Body of pancreas (tissue), 4 donors: Measurements from ENCODE around the gene RAD51B. TPM values are rescaled to one million over a fixed set of nuclear protein-coding genes. Genes with fewer than 3 reads are reported as not detected.

Experiments used
- ATAC-seq: fragments of 150-250 bp; one replicate; pipeline ENCODE4 v1.9.1; 2016
- DNase-seq, 4 donors: peaks; one replicate each; pipeline ENCODE4 v3.0.0-alpha.2; 2019
- H3K27ac ChIP-seq, 4 donors: fragments of 200-600 bp; sonication (generic); 1 replicate in 3 of 4; 2 replicates in 1 of 4; pipeline versions ENCODE4 v1.5.1 to v1.6.1; 2016 to 2019; ENCODE audit warnings: mild to moderate bottlenecking in 1 of 4, mixed read lengths in 1 of 4, moderate library complexity in 1 of 4
- H3K27me3 ChIP-seq, 2 donors: fragments of 200-600 bp; sonication (generic); one replicate each; pipeline ENCODE4 v1.6.0; 2016; ENCODE audit warnings: mild to moderate bottlenecking in 1 of 2
- H3K36me3 ChIP-seq, 2 donors: fragments of 200-600 bp; sonication (generic); replicated peaks in 1 of 2; 2 replicates each; pipeline ENCODE4 v1.5.1; 2016; ENCODE audit warnings: low read depth in 2 of 2; ENCODE audit not compliant: insufficient read depth in 1 of 2
- H3K4me1 ChIP-seq: fragments of 200-600 bp; sonication (generic); one replicate; pipeline ENCODE4 v1.6.0; 2016
- H3K4me3 ChIP-seq, 2 donors: fragments of 200-600 bp; sonication (generic); 1 replicate in 1 of 2; 2 replicates in 1 of 2; pipeline ENCODE4 v1.5.1; 2016 to 2019
- H3K9me3 ChIP-seq, 3 donors: fragments of 200-600 bp; sonication (generic); 1 replicate in 2 of 3; 2 replicates in 1 of 3; pipeline ENCODE4 v1.5.1; 2016
- CTCF ChIP-seq, 7 experiments: fragments of 450-650 bp in 4 of 7; fragments of 200-600 bp in 3 of 7; sonication (generic) in 3 of 7; IDR thresholded peaks; one replicate each; pipeline ENCODE4 v1.5.1; 2016 to 2019; ENCODE audit warnings: antibody characterized with exemption in 7 of 7
- POLR2A ChIP-seq, 3 donors: fragments of 450-650 bp; IDR thresholded peaks; one replicate each; pipeline ENCODE4 v1.6.1; 2016; ENCODE audit warnings: antibody characterized with exemption in 3 of 3, mild to moderate bottlenecking in 2 of 3
- WGBS, 2 donors: methylation state at CpG; one replicate each; pipeline ENCODE4 v1.1.5; 2017; 5-methylcytosine and 5-hydroxymethylcytosine counted together
- intact Hi-C: fragments of 100-400 bp; cut with DNase I; formaldehyde crosslinking; loops from one replicate; pipeline ENCODE4 v1.15.1; 2023
- total RNA-seq, 2 donors: library from RNA; depleted of rRNA; stranded (reverse); fragments of >200 nt; gene quantifications; one replicate each; pipeline ENCODE4 v1.1.0, GENCODE V29; 2016

The RAD51B gene
- total RNA-seq, 2 donors from 2014 or later, result 12.2 to 29.6 TPM

GRCh38 chr14:68159701-68160633 lies 340.4 kb downstream of the RAD51B start:
- H3K9me3 ChIP-seq, result no peaks in the 10 kb centered on the region

DNA sequence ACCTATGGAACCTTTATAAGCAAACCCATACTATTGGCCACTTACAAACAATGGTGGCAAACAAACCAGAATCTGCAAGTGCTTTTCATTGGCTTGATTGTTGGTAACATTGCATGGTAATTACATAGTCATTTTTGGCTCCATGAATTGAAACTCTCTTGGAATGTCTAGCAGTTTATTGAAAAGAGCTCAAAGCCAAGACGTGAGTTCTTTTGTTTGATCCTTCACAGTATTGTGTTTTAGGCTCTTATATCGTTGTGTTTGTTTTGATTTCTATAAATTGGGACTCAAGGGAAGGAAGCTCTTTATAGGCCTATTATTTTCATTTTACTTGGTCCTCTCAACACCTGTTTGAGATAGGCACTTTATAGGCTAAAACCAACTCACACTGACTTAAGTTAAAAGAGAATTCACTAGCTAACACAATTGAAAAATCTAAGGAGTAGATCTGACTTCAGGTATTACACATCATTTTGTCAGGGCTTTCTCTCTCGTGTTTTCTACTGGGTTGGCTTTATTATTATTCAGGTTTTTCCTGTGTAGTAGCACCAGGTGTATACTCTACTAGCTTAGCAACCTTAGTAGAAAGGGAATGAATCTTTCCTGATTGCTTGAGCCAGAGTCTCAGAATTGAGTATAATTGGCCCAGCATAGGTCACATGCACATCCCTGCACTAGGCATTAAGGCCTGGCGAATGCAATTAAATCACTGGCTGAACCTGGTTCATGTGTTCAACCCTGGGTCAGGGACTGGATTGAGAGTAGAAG lies 341.4 kb downstream of the RAD51B start:
- no peaks in the 10 kb centered on the region for H3K27me3 ChIP-seq
- intact Hi-C loops, result no loop called here
- WGBS, 2 donors, result 76 to 78% methylated on average over 4 of the region's 4 CpGs
- peaks cover 49% of the 10 kb centered on the region for H3K4me1 ChIP-seq
- TF ChIP-seq CTCF (IDR thresholded peaks at IDR 0.05) (no peak), POLR2A (IDR thresholded peaks at IDR 0.05) (no peak)
- no peak for DNase-seq
- ATAC-seq, result no peak
- no peaks in the 10 kb centered on the region for H3K36me3 ChIP-seq
- no peaks in the 10 kb centered on the region for H3K9me3 ChIP-seq
- no peak overlapping the region for H3K27ac ChIP-seq
- H3K4me3 ChIP-seq, result no peak overlapping the region

More at GRCh38 chr14:68159701-68160633, 340.4 kb downstream of the RAD51B start:
- Histone ChIP-seq H3K4me3 (no peak overlapping the region), H3K36me3 (no peaks in the 10 kb centered on the region), H3K4me1 (peaks cover 39% of the 10 kb centered on the region), H3K27ac (no peak overlapping the region), H3K27me3 (no peaks in the 10 kb centered on the region)
- ATAC-seq, result no peak
- intact Hi-C loops, result no loop called here
- 85 to 88% methylated on average over 5 of the region's 5 CpGs for WGBS, 2 donors
- TF ChIP-seq CTCF (IDR thresholded peaks at IDR 0.05) (no peak), POLR2A (IDR thresholded peaks at IDR 0.05) (no peak)
- DNase-seq, result no peak

GRCh38 chr14:68162887-68163286 lies 343.3 kb downstream of the RAD51B start:
- Histone ChIP-seq H3K4me1 (peaks cover 67% of the 10 kb centered on the region), H3K4me3 (no peak overlapping the region), H3K9me3 (no peaks in the 10 kb centered on the region), H3K27me3 (no peaks in the 10 kb centered on the region), H3K27ac (peak overlapping the region in 3 of 4 donors; percentile 40 to 81 (median 77)), H3K36me3 (no peaks in the 10 kb centered on the region)
- intact Hi-C loops, result no loop called here
- ATAC-seq (no peak), DNase-seq (no peak)
- 59 to 63% methylated on average over 4 of the region's 4 CpGs for WGBS, 2 donors
- TF ChIP-seq POLR2A (IDR thresholded peaks at IDR 0.05), result no peak

DNA sequence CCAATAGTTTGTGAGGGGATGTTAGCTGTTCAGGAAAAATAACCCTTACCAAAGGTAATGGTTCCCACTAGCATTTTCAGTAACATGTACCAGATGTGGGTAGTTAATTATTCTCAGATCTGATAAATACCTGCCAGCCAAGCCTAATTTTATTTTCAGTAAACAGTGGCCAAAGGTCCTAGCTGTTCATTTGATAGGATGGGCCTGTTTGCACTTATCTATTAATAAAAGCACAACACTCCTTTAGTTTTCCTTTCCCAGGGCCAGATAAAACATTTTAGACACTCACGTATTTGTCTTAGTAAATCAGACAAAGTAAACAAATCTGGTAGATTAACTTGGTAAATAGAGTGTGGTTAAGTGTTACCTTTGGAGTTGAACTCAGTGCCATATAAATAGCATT lies 345.1 kb downstream of the RAD51B start:
- DNase-seq (peak in 1 of 4 donors; percentile 34), ATAC-seq (peak; percentile 84)
- Histone ChIP-seq H3K4me3 (no peak overlapping the region), H3K4me1 (peaks cover 80% of the 10 kb centered on the region), H3K9me3 (no peaks in the 10 kb centered on the region), H3K27ac (peak overlapping the region; percentile 33 to 81 (median 70)), H3K27me3 (no peaks in the 10 kb centered on the region), H3K36me3 (no peaks in the 10 kb centered on the region)
- intact Hi-C loops, result no loop called here
- TF ChIP-seq POLR2A (IDR thresholded peaks at IDR 0.05), result no peak
- TF ChIP-seq CTCF (IDR thresholded peaks at IDR 0.05), result peak in 1 of 7 experiments; percentile 1
- 11 to 19% methylated on average over 1 of the region's 1 CpG for WGBS, 2 donors

- Histone ChIP-seq H3K4me1 (peaks cover 79% of the 10 kb centered on the region), H3K27ac (peak overlapping the region in 3 of 4 donors; percentile 63 to 81 (median 77)), H3K9me3 (no peaks in the 10 kb centered on the region), H3K4me3 (no peak overlapping the region), H3K27me3 (no peaks in the 10 kb centered on the region), H3K36me3 (no peaks in the 10 kb centered on the region)
- WGBS, 2 donors, result 28 to 55% methylated on average over 2 of the region's 2 CpGs
- TF ChIP-seq POLR2A (IDR thresholded peaks at IDR 0.05) (no peak), CTCF (IDR thresholded peaks at IDR 0.05) (no peak)
- intact Hi-C loops, result no loop called here
- ATAC-seq (no peak), DNase-seq (no peak)
These were observed 345.8 kb downstream of the RAD51B start for GRCh38 chr14:68165274-68165843.
